ENCODE data around the gene RNF151.

The RNF151 gene

DNA sequence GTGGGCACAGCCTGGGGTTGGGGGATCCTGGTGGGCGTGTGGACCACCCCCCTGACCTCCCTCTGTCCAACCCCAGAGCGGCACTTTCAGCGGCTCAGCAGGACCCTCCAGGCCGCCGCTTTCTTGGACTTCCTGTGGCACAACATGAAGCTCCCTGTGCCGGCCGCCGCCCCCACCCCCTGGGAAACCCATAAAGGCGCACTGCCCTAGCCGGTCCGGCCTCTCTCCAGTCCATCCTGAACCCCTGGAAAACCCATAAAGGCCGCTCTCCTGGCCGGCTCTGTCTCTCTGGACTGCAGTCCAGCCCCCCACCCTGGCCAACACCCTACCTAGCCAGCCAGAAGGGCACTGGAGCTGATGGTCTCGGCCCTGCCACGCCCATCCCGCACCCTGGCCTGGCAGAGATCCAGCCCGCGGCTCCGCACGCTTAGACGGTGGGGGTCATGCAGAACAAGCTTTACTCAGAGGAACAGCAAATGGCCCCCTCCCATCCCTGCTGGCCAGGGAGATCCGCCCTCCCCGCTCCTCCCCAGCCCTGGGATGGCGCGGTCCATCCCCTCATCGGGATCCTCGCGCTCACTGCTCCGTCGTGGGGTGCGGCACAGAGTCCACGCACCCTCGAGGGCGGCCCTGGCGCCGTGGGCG is 11.9 kb downstream of the RNF151 start:
- no peak for DNase-seq

DNA sequence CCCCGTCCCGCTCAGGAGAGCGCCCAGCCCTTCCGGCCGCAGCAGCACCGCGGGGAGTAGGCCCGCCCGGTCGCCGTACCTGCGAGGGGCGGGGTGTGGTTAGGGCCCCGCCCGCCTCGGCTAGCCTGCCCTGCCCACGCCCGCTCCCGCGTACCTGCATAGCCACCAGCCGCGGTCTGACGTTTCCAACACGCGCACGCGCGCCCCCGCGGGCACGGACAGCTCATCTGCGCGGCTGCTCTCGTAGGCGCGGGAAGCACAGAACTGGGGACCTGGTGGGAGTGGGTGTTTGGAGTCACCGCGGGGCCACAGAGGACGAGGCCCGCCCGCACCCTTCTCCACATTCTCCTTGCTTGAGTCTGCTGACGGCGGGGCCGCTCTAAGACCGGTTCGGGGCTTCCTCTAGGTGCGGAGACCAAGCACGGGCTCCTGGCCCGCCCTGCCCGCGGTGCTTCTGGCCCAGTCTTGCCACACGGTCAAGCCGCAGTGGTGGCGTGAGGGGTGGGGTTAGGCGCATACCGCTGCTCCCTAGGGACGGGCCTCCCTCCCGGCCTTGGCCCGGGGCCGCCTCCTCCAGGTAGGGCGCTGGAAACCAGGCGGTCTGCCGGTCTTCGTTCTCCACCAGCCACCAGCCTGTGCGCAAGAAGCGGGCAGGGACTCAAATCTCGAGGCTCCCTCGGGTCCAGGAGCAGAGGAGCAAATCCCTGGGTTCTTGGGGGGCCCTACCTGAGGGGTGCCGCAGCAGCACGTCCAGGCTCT is 12.8 kb downstream of the RNF151 start:
- no peak for DNase-seq

DNA sequence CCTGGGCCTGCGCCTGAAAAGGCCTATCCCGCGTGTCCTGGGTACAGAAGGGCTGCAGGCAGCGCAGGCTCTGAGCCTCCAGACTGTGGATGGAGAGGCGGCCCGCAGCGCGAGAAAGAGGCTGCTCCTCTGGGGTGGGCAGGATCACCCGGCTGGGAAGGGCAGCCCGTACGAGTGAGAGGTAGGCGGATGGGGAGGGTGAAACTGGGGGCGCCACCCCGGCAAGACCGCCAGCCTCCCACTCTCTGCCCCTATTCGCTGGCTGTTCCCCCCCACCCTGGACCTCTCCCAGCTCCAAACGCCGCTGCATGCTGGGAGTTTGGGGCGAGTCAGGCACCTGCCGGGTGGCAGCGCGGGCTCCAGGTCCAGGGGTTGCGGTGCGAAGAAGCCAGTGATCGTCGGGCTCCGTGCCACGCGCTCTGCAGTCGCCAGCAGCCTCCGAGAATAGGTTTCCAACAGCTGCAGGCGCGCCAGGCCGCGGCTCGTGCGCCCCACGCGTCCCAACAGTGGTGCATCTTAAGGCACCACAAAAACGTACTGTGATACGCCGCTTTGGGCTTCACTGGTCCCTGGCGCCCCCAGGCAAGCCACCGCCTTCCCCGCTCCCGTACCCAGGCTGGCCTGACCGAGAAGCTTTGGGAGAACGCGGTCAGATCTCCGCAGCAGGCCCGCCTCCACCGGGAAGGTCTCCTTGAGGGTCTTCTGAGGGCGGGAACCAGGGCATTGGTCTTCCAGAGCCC is 13.5 kb downstream of the RNF151 start:
- no peak for DNase-seq

DNA sequence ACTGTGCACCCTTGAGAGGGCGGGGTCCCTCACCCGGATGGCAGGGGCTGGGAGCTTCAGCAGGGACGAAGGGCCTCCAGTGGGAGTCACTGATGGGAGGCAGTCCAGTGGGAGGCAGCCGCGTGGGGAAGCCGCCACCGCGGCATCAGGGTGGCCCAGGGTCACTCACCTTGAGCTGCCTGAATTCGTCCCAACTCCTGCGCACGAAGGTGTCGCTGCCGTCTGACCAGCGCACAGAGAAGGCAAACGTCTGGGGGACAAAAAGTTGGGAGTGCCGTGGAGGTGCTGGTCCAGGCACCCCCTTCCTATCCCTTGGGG is 14.1 kb downstream of the RNF151 start:
- DNase-seq = no peak

DNA sequence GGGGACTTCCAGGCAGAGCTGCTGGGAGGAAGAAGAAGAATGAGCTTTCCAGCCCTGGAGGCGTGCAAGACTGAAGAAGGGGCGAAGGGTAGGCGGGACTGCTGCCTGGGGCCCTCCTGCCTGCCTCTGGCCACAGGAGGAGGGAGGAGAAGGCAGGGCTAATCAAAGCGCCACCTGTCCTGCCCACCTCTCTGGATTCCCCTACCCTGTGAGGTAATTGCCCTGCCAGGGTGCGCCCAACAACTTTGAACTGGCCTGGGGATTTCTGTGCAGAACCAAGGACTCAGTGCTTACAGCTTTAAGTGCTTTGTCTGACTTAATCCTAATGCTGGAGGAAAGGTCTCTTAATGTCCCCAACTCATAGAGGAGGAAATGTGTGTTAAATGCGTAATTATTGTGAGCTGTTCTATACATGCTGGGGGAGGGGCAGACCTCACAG is 14.8 kb downstream of the RNF151 start, which contains the start of gene NOXO1:
NOXO1 (minus strand) TSS at position 72 of the 439 bp plus-strand sequence. CDS start 290 bp downstream, outside the sequence.
- no peak for DNase-seq

DNA sequence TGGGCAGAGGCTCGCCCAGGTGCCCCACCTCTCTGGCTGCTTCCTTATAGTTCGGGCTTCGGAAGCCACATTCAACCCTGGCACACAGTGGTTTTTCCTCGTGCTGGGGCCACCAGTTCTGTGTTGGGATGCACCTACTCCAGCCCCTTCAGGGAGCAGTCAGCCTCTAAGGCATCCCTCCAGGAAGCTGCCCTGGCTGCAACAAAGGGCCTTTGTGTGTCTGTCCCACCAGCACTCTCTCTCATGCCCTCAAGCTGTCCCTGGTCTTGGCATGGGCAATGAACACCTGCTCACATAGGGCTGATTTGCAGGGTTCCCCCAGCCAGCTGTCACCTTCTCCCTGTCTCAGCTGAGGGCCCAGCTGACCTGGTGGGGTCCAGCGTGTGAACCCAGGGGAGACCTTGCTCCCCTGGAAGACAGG is 15.4 kb downstream of the RNF151 start:
- no peak for DNase-seq

DNA sequence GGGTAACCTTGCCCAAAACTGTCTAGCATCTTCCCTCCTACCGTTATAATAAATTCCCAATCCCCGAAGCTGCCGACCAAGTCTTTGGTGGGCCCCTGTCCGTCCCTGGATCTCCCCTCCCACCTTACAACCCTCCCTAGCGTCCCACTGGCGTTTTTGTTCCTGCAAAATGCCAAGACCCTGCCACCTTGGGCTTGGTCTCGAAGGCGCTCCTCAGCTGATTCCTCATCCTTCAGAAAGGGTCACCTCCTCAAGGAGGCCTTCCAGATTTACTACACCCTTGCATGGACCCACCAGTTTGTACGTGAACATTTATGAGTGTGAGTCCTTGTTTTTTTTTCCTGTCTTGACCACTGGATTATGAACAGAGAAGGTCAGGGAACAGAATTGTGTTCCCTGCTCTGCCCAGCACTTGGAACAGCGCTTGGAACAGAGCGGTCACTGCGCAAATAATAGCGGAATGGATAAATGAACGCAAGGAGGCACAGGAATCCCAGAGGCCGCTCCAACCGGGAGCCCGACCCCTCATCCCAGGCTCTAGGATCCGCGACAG is 16.4 kb downstream of the RNF151 start:
- DNase-seq = no peak

DNA sequence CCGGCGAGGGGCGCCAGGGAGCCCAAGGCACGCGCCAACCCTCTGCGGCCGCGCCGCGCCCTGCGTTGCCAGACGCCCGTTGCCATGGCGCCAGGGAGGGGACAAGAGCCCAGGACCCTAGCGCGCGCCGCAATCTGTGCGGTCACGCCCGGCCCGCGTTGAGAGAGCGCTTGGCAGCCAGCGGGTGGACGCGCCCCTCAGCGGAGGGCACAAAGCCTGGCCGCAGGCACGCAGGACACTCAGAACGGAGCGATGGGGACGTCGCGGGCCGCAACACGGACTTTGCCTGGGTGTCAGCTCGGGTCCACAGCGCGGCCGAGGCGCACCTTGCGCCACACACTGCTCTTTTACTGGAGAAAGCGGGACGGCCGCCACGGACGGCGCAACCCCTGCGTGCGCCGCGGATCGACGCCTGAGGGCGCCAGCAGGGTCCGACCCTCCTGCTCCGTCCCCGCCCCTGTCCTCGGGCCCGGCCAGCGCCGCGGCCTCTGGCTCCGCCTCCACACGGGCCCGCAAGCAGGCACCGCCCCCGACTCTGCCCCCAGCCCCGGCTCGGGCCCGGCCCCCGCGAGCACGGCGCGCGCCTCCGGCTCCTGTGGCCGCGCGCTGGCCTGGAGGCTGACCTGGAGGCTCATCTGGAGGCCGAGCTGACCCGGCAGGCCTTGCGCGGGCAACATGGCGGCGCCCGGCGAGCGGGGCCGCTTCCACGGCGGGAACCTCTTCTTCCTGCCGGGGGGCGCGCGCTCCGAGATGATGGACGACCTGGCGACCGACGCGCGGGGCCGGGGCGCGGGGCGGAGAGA is 17.1 kb downstream of the RNF151 start, which contains the start of gene GFER:
GFER (plus strand) TSS at position 650 of the 803 bp plus-strand sequence; CDS start at position 676, 26 bp downstream.
- peak; percentile 91 for DNase-seq

DNA sequence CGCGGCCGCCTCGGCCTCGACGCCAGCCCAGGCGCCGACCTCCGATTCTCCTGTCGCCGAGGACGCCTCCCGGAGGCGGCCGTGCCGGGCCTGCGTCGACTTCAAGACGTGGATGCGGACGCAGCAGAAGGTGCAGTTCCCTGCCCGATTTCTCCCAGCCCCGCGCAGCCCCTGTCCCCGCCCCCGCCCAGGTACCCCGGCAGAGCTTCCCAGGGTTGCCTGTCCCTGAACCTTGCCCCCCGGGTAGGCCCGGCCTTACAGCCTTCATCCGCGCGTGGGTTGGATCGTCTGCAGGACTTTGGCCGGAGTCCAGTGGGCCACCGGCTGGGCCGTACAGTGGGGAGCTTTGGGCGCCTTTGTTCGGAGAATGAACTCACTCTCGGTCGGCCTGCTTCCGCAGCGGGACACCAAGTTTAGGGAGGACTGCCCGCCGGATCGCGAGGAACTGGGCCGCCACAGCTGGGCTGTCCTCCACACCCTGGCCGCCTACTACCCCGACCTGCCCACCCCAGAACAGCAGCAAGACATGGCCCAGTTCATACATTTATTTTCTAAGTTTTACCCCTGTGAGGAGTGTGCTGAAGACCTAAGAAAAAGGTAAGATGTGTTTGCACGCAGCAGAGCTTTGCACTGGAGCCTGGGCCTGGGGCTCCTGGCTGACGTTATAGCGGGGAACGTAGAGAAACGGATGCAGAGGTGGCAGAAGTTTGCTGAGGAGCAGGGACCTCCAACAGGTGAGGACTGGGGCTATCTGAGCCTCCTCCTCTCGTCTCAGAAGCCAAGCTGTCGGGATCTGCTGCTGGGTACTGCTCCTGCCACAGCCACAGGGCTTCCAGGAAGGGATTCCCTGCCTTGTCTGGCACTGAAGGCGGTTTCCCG is 17.9 kb downstream of the RNF151 start:
- no peak for DNase-seq

DNA sequence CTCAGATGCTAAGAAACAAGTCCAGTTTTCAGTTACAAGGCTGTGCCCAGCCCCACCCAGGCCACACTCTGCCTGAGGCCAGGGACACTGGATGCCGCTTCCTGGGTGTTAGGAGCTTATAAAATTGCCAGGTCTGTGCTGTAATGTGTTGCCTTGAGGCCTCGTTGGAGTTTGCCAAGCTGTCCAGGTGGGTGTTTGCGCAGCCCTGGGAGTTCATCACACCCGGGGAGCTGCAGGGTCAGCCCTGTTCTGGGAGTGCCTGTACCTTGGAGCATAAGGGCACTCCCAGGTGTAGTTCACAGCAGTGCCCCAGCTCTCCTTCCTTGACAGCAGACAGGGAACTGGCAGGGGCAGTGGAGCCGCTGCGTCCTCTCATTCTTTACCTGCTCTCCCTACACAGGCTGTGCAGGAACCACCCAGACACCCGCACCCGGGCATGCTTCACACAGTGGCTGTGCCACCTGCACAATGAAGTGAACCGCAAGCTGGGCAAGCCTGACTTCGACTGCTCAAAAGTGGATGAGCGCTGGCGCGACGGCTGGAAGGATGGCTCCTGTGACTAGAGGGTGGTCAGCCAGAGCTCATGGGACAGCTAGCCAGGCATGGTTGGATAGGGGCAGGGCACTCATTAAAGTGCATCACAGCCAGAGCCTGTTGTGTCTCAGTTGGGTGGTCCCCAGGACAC is 19.0 kb downstream of the RNF151 start:
- DNase-seq = no peak

DNA sequence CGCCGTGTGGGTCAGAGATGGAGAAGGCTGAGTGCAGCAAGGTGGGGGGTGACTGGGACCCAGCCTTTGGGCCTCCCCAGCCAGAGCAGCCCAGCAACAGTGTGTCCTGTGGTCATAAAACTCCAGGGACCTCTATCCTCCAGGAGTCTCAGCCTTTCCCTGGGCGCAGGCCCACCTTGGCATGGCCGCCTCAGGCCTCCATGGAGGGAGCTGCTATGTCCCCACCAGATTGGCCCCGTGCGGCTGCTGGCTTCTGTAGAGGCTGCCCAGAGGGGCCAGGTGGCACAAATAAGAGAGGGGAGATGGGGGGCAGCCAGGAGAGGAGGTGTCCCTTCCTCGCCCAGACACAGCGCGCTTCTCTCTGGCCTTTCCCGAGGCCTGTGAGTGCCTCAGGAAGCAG is 20.5 kb downstream of the RNF151 start:
- DNase-seq = no peak

DNA sequence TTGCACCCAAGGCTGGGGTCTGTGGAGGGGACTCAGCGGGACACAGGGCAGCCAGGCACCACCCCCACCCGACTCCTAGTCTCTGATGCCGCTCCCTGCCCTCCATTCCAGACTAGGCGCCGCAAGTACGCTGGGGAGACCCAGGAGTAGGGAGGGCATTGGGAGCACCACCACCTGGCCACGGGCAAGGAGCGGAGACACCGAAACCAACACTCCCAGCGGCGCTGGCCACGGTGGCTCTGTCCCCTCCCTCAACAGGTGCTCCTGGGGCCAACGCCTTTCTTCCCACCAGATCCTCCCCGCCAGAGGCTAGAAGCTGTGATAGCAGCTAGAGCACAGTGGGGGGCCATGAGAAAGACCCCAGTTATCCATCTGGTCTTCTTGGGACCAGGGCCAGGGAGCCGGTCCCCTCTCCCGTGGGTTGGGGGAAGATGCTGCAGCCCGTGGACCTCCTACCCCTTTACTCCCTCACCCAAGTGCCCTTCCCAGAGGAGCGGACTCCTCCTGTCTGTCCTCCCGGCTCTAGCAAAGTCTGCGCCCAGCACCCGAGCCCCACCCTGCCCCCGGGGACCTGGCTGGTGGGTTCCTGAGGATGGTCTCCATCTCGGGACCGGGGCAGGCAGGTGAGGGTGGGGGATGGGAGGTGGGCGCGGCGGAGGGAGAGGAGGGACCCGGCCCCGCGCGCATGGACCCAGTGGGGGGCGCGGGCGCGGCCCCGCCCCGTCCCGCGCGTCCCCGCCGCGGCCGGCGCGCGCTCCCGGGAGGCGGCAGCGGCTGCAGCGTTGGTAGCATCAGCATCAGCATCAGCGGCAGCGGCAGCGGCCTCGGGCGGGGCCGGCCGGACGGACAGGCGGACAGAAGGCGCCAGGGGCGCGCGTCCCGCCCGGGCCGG is 22.8 kb downstream of the RNF151 start, which contains the start of gene SYNGR3:
SYNGR3 (plus strand) TSS at position 762 of the 892 bp plus-strand sequence. CDS start 133 bp downstream, outside the sequence.
- no peak for DNase-seq

DNA sequence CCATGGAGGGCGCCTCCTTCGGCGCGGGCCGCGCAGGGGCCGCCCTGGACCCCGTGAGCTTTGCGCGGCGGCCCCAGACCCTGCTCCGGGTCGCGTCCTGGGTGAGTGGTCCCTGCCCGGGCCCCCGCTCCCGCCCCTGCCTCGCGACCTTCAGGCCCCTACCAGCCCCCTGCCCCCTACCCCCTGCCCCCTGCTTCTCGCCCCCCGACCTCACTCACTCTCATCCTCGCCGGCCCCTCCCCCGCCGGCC is 23.4 kb downstream of the RNF151 start:
- no peak for DNase-seq

DNA sequence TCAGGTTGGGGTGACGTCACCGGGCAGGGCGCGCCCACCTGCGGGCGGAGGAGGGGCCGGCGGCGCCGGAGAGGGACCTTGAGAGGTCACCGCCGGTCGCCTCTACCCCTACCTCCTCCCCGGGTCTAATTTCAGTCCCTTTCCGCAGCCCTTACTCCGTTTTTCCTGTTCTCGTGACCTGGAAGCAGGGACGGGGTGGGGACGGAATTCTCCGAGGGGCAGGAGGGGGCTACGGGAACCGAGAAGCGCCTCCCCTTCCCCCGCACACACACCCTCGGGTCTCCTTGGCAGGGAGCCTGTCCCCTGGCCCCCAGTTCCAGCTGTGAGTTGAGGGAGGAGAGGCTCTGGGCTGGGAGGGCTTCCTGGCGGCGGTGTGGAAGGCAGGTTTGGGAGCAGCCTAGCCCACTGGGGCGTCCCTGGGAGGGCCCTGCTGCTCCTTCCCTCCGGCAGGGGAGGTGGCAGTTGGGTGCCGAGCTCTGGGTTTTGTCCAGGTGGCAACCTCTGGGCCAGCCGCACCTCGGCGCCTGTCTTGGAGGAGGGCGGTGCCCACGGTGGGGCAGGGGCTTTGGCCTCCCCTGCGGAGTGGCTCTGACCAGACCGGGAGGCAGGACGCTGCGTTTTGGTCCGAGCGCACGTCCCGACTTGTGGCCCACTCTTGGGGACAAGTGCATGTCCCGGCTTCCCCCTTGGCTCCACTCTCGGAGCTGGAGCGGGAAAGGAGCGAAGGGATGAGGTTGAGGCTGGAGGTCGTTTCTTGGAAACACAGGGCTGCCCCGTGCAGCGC is 23.9 kb downstream of the RNF151 start:
- no peak for DNase-seq

DNA sequence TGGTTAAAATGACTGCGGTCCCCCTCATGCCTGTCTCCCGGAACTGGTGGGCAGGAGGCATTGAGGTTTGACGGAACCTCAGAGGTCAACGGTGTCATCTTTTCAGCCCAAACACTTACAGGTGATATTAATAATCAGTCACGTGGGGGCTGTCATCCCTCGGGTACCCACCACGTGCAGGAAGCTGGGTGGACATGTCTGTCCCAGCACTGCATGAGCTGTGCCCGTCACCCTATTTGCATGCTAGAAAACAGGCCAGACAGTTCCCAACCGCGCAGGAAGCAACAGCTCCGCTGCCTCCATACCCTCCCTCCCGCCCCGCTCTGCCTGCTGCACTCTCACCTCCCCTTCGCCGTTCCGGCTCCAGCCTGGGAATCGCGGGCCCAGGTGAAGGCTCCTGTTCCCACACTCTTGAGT is 24.5 kb downstream of the RNF151 start:
- DNase-seq = no peak

DNA sequence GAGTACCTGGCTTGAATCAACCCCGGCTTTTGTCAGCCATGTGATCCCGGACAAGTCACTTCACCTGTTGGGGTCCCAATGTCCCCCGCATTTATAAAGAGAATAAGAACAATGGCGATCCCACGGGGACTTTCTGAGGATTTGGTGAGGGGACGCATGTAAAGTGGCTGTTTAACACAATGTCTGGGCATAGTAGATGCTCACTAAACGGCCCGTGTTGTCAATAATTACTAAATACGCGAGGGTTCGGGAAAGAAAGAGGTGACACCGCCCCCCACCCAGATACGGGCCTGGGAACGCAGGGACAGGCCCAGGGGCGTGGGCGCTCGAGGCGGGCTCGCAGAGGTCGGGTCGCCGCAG is 24.9 kb downstream of the RNF151 start:
- no peak for DNase-seq

DNA sequence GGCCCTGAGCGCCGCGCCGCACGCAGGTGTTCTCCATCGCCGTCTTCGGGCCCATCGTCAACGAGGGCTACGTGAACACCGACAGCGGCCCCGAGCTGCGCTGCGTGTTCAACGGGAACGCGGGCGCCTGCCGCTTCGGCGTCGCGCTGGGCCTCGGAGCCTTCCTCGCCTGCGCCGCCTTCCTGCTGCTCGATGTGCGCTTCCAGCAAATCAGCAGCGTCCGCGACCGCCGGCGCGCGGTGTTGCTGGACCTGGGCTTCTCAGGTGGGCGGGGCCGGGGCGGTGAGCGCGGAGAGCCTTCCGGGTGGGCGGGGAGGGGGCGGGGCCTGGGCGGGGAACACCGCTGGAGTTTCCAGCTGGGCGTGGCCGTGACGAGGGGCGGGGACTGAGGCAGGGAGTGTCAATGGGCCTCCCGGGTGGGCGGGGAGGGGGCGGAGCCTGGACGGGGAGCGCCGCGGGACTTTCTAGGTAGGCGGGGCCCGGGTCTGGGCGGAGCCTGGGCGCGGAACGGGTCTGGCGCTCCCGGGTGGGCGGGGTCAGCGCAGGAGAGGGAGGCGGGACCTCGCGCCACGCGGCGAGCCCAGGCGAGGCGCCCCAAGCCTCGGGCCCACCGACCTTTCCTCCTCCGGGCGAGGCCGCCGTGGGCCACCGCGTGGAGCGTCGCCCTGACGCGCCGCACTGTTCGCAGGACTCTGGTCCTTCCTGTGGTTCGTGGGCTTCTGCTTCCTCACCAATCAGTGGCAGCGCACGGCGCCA is 25.5 kb downstream of the RNF151 start:
- DNase-seq = peak; percentile 91

DNA sequence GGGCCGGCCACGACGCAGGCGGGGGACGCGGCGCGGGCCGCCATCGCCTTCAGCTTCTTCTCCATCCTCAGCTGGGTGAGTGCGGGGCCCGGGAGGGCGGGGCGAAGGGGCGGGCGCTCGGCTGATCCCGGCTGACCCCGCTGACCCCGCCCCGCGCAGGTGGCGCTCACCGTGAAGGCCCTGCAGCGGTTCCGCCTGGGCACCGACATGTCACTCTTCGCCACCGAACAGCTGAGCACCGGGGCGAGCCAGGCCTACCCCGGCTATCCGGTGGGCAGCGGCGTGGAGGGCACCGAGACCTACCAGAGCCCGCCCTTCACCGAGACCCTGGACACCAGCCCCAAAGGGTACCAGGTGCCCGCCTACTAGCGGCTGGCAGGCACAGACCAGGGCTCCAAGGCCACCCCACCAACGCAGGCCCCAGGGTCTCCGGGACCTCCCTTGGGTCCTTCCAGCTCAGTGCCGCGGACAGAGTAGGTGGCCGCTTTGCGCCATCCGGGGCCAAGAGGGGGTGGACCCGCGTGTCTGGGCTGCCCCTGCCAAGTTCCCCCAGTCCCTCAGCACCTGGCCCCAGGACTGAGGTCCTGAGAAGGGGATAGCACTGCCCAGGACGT is 26.2 kb downstream of the RNF151 start:
- DNase-seq = no peak

All from fibroblast of skin of abdomen (primary cell).